Measurements from ENCODE around the gene CDYL2.

The CDYL2 gene

GRCh38 chr16:80619824-80620223, 184.6 kb downstream of the CDYL2 start:
- TF ChIP-seq, protein P1, sequence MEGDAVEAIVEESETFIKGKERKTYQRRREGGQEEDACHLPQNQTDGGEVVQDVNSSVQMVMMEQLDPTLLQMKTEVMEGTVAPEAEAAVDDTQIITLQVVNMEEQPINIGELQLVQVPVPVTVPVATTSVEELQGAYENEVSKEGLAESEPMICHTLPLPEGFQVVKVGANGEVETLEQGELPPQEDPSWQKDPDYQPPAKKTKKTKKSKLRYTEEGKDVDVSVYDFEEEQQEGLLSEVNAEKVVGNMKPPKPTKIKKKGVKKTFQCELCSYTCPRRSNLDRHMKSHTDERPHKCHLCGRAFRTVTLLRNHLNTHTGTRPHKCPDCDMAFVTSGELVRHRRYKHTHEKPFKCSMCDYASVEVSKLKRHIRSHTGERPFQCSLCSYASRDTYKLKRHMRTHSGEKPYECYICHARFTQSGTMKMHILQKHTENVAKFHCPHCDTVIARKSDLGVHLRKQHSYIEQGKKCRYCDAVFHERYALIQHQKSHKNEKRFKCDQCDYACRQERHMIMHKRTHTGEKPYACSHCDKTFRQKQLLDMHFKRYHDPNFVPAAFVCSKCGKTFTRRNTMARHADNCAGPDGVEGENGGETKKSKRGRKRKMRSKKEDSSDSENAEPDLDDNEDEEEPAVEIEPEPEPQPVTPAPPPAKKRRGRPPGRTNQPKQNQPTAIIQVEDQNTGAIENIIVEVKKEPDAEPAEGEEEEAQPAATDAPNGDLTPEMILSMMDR (IDR thresholded peaks at IDR 0.05; ENCODE audit: extremely low read depth, insufficient read depth, missing control alignments): no peak
- no peak for DNase-seq (ENCODE audit: low spot score)
- in situ Hi-C loops (cut with MboI; ENCODE audit: low pct_unique_long_range_greater_than_20kb, low sequenced_read_pairs, unreplicated experiment): no loop called here

GRCh38 chr16:80618862-80619648, 185.3 kb downstream of the CDYL2 start:
- TF ChIP-seq, protein P1 (IDR thresholded peaks at IDR 0.05; ENCODE audit: extremely low read depth, insufficient read depth, missing control alignments): no peak
- DNase-seq (ENCODE audit: low spot score): no peak
- in situ Hi-C loops (cut with MboI; ENCODE audit: low pct_unique_long_range_greater_than_20kb, low sequenced_read_pairs, unreplicated experiment): no loop called here

GRCh38 chr16:80616362-80616761, 188.0 kb downstream of the CDYL2 start:
- DNase-seq (ENCODE audit: low spot score): no peak
- TF ChIP-seq, protein P1 (IDR thresholded peaks at IDR 0.05; ENCODE audit: extremely low read depth, insufficient read depth, missing control alignments): no peak
- in situ Hi-C loops (cut with MboI; ENCODE audit: low pct_unique_long_range_greater_than_20kb, low sequenced_read_pairs, unreplicated experiment): no loop called here

DNA sequence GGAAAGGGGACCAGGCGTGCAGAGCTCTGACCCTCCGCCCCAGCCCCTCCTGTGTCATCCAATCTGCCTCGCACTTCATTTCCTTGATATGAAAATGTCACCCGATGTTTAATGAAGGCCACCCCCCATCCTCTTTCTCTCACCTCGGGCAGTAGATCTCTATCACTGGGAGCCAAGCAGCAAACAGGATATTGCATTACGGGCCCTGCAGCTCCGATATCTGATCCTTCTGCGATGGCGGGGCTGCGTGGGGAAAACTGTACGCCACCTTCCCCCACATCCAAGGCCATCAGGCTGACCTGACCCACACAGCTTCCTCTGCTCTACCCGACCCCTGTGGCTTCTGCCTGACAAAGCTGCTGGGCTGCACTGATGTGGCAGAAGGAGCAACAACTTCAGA, 188.7 kb downstream of the CDYL2 start:
- TF ChIP-seq, protein P1 (IDR thresholded peaks at IDR 0.05; ENCODE audit: extremely low read depth, insufficient read depth, missing control alignments): no peak
- in situ Hi-C loops (cut with MboI; ENCODE audit: low pct_unique_long_range_greater_than_20kb, low sequenced_read_pairs, unreplicated experiment): no loop called here
- no peak for DNase-seq (ENCODE audit: low spot score)

- in situ Hi-C loops (cut with MboI; ENCODE audit: low pct_unique_long_range_greater_than_20kb, low sequenced_read_pairs, unreplicated experiment): no loop called here
- no peak for DNase-seq (ENCODE audit: low spot score)
- TF ChIP-seq, protein P1 (IDR thresholded peaks at IDR 0.05; ENCODE audit: extremely low read depth, insufficient read depth, missing control alignments): no peak
Measured at GRCh38 chr16:80614908-80615671, 189.3 kb downstream of the CDYL2 start.

GRCh38 chr16:80612461-80613017, 191.9 kb downstream of the CDYL2 start:
- TF ChIP-seq, protein P1 (IDR thresholded peaks at IDR 0.05; ENCODE audit: extremely low read depth, insufficient read depth, missing control alignments): no peak
- in situ Hi-C loops (cut with MboI; ENCODE audit: low pct_unique_long_range_greater_than_20kb, low sequenced_read_pairs, unreplicated experiment): no loop called here
- DNase-seq (ENCODE audit: low spot score): no peak

Measured in GM13977 (cell line).